Stimulated activated CD8-positive, alpha-beta memory T cell treated with anti-CD3 and anti-CD28 coated beads, Interleukin-4, amount 100 ng/mL, for 48 hours (primary cell): ENCODE results near the gene KCTD11.
"Not testable (repeated sequence)": the region's sequence is repeated elsewhere in the genome, so short reads cannot be mapped to it uniquely, and the experiment has no call there.

Experiments used
- DNase-seq: peaks from one replicate; pipeline ENCODE4 v3.0.0-alpha.2; 2020

The KCTD11 gene

DNA sequence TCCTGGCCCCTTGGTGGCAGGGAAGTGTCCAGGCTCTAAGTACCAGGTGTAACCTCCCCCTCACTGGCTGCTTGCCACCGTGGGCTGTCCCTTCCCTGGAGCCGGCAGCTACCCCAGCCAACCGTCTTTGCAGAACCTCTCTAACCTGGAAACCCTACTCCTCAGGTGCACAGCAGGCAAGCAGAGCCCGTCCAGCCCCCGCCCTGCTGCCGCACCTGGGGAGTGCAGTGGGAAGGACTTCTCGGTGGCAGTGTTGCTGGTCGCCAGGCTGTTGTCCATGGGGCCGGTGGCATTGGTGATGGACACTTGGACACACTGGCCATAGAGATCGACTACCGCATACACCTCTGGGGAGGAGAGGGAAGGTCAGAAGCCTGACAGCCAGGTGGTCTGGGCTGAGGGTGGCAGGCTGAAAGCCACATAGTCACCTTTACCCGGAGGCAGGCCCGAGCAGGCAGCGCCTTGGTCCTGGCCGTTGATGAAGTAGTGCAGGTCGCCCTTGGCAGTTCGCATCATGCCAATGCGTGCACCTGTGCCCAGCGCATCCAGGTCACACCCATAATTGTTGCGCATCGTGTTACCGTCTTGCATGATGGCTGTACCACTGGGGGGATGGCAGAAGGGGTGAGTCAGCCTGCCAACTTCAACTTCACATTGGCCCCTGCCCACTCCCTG lies 29.3 kb upstream of the KCTD11 start:
- DNase-seq = no peak

DNA sequence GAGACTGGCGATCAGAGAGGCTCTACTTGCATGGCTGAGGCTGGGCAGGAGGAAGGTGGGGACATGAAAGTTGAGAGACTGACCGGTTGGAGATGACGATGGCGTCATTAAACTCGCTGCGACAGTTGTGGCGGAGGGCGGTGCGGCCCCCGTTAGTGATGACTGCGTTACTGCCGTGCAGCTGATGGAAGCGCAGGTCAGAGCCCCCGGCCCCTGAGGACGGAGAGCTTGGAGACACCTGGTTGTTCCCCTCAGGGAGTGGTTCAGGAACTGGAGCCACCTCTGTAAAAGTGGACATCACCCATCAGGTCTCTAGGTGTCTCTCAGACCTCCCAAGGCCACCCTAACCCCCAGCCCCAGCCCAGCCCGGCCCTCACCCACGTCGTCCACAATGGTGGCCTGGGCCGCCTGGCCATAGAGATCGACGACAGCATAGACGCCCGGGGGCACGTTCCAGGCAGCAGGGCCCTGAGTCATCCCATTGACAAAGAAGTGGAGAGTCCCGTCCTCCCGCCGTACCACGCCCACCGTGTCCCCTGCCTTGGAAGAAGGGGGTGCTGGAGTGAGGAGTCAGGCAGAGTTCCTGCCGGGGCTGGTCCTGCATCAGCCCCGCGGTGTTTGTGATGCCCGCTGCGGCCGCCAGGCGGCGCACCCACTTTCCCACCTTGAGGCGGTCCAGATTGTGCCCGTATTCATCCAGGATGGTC lies 28.1 kb upstream of the KCTD11 start:
- DNase-seq = peak; percentile 86

DNA sequence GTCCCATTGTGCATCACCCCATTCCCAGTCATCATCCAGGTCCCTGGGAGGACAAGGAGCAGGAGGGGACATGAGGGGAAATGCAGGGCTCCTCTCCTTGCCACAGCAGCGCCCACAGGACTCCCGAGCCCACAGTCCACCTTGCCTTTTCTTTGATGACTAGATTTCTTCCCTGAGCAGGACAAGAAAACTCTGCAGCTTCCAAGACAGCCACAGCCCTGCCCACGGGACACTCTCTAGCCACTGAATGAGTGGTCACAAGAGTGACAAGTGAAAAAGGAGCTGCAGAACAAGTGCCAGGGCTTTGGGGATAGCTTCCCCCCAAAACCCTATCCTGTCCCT lies 27.6 kb upstream of the KCTD11 start:
- DNase-seq = no peak

DNA sequence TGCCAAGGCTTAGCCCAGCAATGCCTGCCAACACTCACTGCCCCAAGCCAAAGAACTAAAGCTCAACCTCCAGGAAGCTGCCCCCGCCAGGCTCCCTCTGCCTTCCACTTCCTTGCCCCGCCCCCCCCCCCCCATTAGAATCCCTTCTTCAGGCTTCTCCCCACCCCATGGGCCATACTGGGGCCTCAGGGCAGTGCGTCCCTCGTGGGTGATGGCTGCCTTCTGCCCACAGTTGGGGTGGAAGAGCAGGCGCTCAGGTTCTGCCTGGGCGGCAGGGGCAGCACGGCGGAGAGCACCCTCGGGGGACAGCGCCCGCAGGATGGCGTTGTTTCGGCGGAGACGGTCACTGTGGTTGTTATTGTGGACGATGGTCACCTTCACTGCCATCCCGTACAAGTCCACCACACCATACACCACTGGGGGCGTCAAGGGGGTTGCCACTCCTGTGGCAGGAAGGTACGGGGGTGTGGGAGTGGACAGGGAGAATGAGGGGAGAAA lies 26.9 kb upstream of the KCTD11 start:
- DNase-seq = no peak

DNA sequence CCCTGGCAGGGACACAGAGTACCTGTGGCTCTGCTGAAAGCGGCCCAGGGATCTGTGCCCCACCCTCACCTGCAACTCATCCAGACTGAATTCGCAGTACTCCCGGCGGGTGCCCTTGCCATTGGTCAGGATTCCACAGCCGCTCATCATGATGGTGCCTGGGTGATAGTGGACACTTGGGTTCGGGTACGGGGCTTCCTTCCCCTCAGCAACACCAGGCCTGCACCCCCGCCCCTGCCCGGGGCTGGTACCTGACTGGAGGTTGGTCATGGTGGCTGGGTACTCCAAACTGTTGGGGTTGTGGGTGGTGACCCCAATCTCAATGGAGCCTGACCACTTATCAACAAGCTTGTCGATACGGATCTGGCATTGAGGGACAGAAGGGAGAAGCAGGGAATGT lies 25.8 kb upstream of the KCTD11 start:
- DNase-seq = no peak

DNA sequence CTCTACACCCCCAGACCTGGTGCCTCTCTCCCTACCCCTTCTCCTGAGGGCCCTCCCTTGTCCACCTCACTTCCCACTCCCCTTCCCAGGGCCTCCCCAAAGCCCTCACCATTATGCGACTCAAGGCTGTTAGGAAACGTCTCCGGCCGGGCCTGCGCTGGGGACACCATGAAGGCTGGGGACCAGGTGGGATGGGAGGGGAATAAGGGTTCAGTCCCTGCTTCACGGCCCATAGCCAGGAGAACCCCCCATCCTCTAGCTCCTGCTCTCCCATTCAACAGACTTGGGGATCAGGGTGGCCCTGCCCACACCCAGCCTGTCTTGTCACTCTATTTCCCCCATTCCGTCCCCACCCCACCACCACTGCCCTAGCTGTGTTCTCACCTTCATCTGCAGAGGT lies 24.9 kb upstream of the KCTD11 start:
- DNase-seq = no peak

DNA sequence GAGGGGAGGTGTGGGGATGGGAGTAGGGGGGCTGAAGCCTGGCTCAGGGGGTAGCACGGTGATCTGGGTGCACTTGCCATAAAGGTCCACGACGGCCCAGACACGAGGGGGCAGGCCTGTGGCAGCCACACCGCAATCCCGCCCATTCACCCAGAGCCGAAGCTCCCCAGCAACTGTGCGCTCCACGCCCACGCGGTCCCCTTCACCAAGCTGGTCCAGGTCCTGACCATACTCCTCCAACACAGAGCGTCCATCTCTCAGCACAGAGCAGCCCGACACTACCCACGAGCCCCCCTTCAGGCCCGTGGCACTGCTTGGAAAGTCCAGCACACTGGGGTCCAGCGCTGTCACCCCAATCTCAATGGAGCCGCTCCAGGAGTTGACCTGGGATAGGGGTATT lies 24.5 kb upstream of the KCTD11 start:
- DNase-seq = no peak

DNA sequence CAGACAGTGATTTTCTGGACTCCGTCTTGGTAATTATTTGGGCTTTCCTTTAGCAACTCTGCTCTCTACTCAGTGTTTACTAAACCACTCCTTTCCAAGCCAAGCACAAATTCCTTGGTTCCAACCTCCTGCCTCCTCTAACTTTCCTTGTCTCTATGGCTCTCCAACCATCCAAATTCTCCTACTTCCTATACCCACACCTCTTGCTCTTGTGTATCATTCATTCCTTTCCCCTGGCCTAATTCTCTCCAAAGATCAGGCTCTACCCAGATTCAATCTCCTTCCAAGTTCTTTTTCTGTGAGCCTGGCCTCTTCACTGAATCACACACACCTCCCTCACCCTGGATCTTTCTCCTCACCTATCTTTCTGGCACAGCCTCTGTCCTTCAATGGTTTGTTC lies 24.0 kb upstream of the KCTD11 start:
- no peak for DNase-seq

DNA sequence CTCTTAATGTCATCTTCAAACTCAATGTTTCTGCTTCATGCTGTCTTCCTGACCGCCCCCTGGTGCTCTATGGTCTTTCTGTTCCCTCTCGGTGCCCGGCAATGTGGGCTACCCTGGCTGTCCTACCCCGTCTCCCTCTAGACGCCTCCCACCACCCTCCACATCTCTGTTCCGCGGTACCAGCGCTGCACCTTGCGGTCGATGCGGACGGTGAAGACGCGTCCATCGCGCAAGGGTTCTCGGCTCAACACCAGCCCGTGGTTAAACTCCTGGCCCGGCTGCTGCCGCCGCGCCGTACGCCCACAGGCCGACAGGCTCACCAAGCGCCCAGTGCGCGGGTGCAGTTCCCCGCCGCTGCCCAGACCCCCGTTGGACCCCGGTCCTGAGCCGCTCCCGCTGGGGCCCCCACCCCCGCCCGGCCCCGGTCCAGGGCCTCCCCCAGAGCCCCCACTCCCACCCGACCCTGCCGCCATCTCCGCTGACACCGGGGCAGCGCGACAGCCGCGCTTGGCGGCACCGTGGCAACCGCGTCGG lies 23.1 kb upstream of the KCTD11 start, which contains the start of gene NEURL4:
TSS of gene NEURL4 (minus strand) at position 496 of the 534 bp plus-strand sequence. CDS start at position 473, 23 bp downstream.
- no peak for DNase-seq

DNA sequence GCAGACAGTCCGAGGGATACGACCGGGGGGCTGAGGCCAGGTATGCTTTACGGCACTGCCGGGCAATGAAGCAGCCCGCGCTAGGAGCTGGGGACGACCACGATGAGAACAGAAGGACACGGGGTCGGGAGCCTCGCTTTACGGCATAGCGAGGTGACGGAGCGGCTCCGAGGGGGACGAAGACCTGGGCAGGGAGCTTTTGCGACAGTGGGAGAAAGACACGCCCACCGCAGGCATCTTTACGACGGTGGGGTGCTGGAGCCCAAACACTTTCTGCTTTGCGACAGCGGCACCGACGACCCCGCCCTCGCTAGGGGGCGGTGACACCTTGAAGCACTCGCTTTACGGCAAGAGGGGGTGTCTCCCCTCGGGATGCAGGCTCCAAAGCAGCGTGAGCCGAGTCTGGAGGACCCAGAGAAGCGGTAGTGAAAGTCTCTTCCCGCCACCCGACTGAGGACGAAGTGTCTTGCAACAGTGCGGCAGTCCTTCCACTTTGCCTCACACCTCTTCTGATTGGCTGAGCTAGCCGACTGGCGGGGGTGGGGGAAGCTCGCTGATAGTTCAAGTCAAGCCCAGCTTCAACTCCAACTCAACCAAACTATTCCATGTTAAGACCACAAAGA lies 22.5 kb upstream of the KCTD11 start:
- peak; percentile 96 for DNase-seq

DNA sequence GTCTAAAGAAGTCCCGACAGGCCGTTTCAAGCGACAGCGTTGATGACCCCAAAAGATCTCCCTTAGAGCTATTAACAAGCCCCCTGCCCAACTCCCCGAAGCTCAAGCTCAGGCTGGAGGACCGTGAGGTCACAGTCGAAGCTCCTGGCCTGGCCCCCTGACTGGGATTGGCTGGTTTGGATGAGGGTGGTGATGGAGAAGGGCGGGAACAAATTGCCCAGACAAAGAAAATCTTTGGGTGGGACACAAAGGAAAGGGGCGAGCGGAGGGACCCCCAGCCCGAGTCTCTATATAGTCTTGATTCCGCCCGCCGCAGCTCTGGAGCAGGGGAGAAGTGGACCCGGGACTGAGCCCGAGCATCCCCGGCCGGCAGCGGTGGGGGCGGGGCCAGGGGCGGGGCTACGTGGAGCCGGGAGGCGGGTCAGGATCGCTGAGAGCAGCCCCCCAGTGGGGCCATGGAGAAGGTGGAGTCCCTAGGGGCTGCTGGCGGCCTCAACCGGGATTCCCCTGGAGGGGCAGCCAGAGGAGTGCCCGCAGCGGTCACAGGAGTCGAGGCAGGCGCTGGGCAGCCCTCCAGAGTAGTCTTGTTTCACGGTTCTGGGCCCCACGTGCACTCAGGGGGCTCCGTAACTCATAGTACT lies 21.8 kb upstream of the KCTD11 start:
- DNase-seq = peak; percentile 86

DNA sequence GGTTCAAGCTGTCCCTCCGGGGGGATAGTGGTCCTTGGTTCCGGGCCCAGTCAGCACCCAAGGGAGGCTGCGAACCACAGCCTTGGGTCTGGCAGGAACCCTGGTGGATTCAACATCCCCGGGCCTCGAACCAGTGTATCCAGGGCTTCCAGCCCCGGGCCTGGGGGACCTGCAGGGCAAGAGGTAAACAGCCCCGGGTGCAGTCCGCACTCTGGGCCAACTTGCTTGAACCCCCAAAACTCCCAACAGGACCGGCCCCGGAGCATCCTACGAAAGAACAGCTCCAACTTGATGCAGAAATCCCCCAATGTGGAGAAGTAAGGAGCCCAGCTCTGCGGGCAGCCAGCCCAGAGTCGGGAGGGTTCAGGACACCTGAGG lies 21.3 kb upstream of the KCTD11 start:
- no peak for DNase-seq

DNA sequence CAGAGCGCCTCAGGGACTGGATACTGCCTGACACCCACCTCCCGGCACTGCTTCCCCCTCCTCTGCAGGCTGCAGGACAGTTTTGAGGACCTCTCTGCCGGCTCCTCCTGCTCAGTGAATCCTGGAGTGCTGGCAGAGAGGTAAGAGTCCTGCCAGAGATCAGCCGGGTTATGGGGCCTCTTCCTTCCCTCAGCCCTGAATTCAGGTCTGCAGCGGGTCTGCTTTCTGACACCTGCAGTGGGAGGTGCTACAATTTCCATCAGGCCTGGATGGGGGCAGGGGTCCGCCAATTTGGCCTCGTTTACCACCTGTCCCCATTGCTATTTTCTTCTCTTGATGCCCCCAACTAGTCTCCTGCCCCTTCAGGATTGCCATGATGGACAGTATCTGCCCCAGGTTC lies 19.9 kb upstream of the KCTD11 start:
- DNase-seq = no peak

DNA sequence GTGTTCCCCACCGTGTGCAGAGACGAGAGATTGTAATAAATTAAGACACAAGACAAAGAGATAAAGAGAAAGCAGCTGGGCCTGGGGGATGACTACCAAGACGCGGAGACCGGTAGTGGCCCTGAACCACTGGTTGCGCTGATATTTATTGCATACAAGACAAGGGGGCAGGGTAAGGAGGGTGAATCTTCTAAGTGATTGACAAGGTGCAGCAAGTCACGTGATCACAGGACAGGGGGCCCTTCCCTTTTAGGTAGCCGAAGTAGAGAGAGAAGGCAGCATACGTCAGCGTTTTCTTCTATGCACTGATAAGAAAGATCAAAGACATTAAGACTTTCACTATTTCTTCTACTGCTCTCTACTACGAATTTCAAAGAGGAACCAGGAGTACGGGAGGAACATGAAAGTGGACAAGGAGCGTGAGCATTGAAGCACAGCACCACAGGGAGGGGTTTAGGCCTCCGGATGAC lies 19.3 kb upstream of the KCTD11 start:
- DNase-seq = peak; percentile 51

DNA sequence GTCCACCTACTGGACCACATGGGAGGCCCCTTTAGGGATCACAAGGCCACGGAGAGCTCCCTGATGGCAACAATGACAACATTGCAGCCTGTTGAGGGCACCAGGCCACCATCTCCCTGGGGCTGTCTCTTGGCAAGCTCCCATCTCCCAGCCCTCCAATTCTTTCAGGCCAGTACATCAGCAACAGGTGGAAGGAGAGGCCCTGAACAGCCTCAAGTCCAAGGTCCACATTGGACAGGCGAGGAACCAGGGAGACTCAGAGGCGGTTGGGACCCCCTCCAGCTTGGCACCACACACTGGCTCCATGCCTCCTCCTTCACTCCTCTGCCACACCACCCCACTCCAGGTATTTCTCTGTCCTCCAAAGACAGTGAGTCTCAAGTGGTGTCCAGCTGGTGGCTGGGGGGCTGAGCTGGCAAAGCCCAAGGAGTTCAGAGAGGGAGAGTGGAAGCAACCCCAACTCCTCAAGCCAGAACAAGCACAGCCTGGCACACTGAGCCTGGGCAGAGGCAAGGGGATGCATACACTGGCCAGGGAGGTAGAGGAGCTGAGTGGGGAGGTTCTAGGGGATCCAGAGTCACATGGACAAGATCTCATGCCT lies 16.9 kb upstream of the KCTD11 start:
- DNase-seq = no peak

DNA sequence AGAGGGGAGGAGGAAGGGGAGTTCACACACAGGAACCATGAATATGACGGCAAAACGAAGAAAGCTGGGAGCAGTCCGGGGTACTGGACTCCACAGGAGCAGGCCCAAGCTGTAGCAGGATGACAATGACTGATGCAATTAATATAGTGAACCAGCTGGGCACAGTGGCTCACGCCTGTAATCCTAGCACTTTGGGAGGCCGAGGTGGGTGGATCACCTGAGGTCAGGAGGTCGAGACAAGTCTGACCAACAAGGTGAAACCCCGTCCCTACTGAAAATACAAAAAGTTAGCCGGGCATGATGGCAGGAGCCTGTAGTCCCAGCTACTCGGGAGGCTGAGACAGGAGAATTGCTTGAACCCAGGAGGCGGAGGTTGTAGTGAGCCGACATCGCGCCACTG lies 16.2 kb upstream of the KCTD11 start:
- DNase-seq = not testable (repeated sequence)

DNA sequence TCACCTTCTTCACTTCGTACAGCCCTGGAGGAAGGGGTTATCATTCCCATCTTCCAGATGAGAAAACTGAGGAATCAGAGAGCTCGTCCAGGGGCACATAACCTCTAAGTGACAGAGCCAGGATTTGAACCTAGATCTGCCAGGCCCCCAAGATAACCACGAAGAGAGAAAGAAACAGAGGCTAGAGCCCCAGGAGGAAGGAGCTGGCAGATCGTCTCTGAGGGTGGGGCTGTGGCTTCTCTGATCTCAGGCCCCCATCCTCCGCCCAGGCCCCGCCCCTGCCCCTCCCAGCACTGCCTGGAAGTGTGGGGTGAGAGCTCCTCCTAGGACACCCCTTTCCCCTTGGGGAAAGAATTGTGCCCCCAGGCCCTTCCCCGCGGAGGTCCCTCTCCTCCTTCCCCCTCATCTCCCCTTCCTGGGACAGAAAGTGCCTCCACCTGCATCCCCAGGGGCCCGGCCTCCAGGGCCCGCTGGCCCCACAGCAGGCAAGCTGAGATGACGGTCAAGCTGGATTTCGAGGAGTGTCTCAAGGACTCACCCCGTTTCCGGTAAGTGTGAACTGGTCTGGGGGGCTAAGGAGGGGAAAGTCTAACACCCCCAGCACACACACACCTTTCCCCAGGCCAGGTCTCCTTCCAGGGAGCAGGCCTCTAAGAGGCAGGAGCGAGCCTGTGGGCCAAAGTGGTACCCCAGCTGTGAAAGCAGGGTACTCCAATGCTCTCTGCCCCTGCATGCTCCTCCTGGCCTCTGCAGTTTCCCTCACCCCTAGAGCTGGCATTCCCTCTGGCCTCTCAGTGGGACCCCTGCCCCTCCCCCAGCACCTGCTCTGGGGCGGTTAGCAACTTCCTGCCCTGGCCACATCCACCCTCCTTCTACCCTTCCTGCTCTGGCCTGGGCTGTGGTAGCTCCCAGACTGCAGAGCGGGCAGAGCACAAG lies 15.5 kb upstream of the KCTD11 start, which contains the start of gene ACAP1:
TSS of gene ACAP1 (plus strand) at position 290 of the 936 bp plus-strand sequence. CDS start at position 496, 206 bp downstream.
- DNase-seq = peak; percentile 93

DNA sequence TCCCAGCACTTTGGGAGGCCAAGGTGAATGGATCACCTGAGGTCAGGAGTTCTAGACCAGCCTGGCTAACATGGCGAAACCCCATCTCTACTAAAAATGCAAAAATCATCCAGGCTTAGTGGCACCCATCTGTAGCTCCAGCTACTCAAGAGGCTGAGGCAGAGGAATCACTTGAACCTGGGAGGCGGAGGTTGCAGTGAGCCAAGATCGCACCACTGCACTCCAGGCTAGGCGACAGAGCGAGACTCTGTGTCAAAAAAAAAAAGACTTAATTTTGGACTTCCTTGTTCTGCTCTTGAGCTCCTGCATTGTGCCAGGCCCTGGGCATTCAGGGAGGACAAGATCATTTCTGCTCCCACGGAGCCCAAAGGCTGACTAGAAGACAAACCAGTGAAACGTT lies 14.4 kb upstream of the KCTD11 start:
- not testable (repeated sequence) for DNase-seq

DNA sequence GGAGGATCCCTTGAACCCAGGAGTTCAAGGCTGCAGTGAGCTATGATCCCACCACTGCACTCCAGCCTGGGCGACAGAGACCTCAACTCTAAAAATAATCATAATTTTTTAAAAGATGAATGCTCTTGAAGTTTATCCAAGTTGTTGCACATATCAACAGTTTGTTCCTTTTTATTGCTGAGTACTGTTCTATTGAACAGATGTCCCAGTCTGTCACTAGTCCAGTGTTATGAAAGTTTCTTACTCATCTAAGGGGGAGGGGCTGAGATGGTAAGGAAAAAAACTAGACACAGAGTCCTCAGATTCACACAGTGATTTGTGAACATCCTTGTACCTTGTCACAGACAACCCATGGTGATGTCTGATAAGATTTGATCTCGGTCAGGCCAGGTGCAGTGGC lies 11.8 kb upstream of the KCTD11 start:
- DNase-seq = no peak

DNA sequence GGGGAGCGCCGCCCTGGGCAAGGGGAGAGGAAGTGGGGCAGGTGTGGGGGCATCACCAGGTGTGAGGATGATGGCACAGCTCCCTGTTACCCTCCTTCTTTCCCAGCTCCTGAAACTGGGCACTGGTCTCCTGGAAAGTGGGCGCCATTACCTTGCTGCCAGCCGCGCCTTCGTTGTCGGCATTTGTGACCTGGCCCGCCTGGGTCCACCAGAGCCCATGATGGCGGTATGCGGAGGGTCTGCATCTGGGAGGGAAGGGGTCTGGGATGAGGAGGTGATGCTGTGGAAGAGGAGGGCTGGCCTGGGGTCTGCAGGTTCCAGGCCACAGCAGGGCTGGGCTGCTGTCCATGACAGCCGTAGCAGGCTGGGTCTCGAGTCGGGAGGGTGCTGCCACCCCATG lies 10.1 kb upstream of the KCTD11 start:
- DNase-seq = no peak

DNA sequence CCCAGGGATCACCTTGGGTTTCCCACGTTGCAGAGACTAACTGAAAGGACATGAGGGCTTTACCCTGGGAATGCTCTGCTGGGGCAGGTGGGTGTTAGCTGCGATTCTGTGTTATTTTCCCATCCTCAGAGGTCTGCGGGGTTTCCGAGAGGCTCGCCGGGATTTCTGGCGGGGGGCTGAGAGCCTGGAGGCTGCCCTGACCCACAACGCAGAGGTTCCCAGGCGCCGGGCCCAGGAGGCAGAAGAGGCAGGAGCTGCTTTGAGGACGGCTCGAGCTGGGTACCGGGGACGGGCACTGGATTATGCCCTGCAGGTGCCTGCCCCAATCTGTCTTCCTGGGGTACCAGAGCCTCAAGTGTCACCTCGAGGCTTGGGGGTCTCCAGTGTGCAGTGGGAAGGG lies 8.7 kb upstream of the KCTD11 start:
- DNase-seq = no peak
